K562 (cell line): Measurements from ENCODE around the gene PDE4D. TPM values are rescaled to one million over a fixed set of nuclear protein-coding genes. Genes with fewer than 3 reads are reported as not detected.

Experiments used
- ATAC-seq: fragments of 200-7000 bp; cut with Tn5 transposase; 3 replicates; pipeline ENCODE4 v1.9.1; 2020; ENCODE audit warnings: moderate library complexity
- BruUV-seq: library from RNA; stranded (reverse); fragments of 400-500 nt; replicated peaks from 2 replicates; lab custom pipeline; 2021; lab: Mats Ljungman, UMichigan
- CTCF ChIA-PET: fragments of 300-600 bp; formaldehyde crosslinking; extraction: SDS; loops from one replicate; lab custom pipeline; 2021; ENCODE audit warnings: low intra/inter-chr PET ratio; lab: Yijun Ruan, JAX
- POLR2A ChIA-PET: fragments of 300-600, 350-650 bp; sonication (Branson Sonifier 250); formaldehyde crosslinking; extraction: SDS; loops from one replicate; lab custom pipeline; 2021; ENCODE audit warnings: antibody characterized with exemption, inconsistent platforms; lab: Yijun Ruan, JAX
- DNase-seq, 4 experiments: peaks; one replicate each; pipeline versions ENCODE4 v3.0.0 to v3.0.0-alpha.2; 2011 to 2018; ENCODE audit warnings: low spot score in 3 of 4, mixed read lengths in 3 of 4; ENCODE audit errors: extremely low read depth in 1 of 4
- FAIRE-seq: peaks from 2 replicates; lab custom pipeline; 2011; peaks lifted over from hg19 to GRCh38; lab: Jason Lieb, UNC
- H2AFZ ChIP-seq: 2 replicates; pipeline ENCODE4 v1.6.0; 2011; ENCODE audit warnings: low read depth, low read length, control low read depth, inconsistent platforms
- H3K27ac ChIP-seq: fragments of 200-600 bp; 3 replicates; pipeline ENCODE4 v1.8.0; 2011; ENCODE audit warnings: low read depth, mild to moderate bottlenecking, control low read depth, inconsistent platforms, low read length, moderate library complexity, mixed read lengths; ENCODE audit errors: extremely low read depth
- H3K27me3 ChIP-seq, 2 experiments: fragments of 300-600 bp in 1 of 2; 2 replicates in 1 of 2; 3 replicates in 1 of 2; pipeline versions ENCODE4 v1.6.0 to v1.8.0; 2011; ENCODE audit warnings: inconsistent platforms in 2 of 2, low read length in 2 of 2, mild to moderate bottlenecking in 1 of 2, mixed read lengths in 1 of 2, moderate library complexity in 1 of 2; ENCODE audit not compliant: control insufficient read depth in 2 of 2, insufficient read depth in 2 of 2
- H3K36me3 ChIP-seq: fragments of 300-600 bp; 3 replicates; pipeline ENCODE4 v1.8.0; 2011; ENCODE audit warnings: mild to moderate bottlenecking, low read length, inconsistent platforms; ENCODE audit not compliant: control insufficient read depth, insufficient read depth
- H3K4me1 ChIP-seq, 2 experiments: fragments of 200-600 bp in 1 of 2; replicated peaks in 1 of 2; 2 replicates in 1 of 2; 3 replicates in 1 of 2; pipeline versions ENCODE4 v1.5.1 to v1.8.0; 2011; ENCODE audit warnings: inconsistent platforms in 2 of 2, low read length in 2 of 2, mild to moderate bottlenecking in 1 of 2, mixed read lengths in 1 of 2, moderate library complexity in 1 of 2; ENCODE audit not compliant: control insufficient read depth in 2 of 2, insufficient read depth in 2 of 2
- H3K4me2 ChIP-seq: 2 replicates; pipeline ENCODE4 v1.6.1; 2011; ENCODE audit warnings: low read length, control low read depth, inconsistent platforms, mixed read lengths; ENCODE audit not compliant: insufficient read depth
- H3K4me3 ChIP-seq: fragments of 200-600 bp; sonication (generic), shearing (Covaris generic); 2 replicates; pipeline ENCODE4 v1.5.1; 2016; ENCODE audit warnings: control low read depth, inconsistent platforms
- H3K79me2 ChIP-seq: fragments of 200-600 bp; 3 replicates; pipeline ENCODE4 v1.8.0; 2011; ENCODE audit warnings: low read length, inconsistent platforms; ENCODE audit not compliant: control insufficient read depth, insufficient read depth
- H3K9ac ChIP-seq, 2 experiments: 2 replicates each; pipeline versions ENCODE4 v1.6.0 to v1.6.1; 2011; ENCODE audit warnings: low read depth in 2 of 2, low read length in 2 of 2, control low read depth in 1 of 2, inconsistent platforms in 1 of 2, mild to moderate bottlenecking in 1 of 2, mixed read lengths in 1 of 2; ENCODE audit not compliant: insufficient read depth in 1 of 2
- H3K9me1 ChIP-seq: one replicate; pipeline ENCODE4 v1.6.0; 2011; ENCODE audit warnings: inconsistent platforms, mild to moderate bottlenecking, low read length, moderate library complexity; ENCODE audit not compliant: control insufficient read depth, insufficient read depth
- H3K9me3 ChIP-seq: replicated peaks from 2 replicates; pipeline ENCODE4 v1.5.1; 2011; ENCODE audit warnings: low read depth, low read length, inconsistent platforms; ENCODE audit not compliant: control insufficient read depth, insufficient read depth
- H4K20me1 ChIP-seq: replicated peaks from 2 replicates; pipeline ENCODE4 v1.6.1; 2011; ENCODE audit warnings: low read length, inconsistent platforms, mixed read lengths; ENCODE audit not compliant: control insufficient read depth, insufficient read depth
- CSDE1 ChIP-seq, 2 experiments: fragments of 450-650 bp; IDR thresholded peaks; 2 replicates each; pipeline ENCODE4 v1.6.1; 2016; ENCODE audit warnings: mild to moderate bottlenecking in 1 of 2
- FOSL1 ChIP-seq: fragments of 200-800 bp; sonication (Bioruptor generic); conservative IDR thresholded peaks from 2 replicates; pipeline ENCODE4 v1.6.1; 2016; ENCODE audit warnings: missing genetic modification characterization, missing compliant biosample characterization
- HCFC1 ChIP-seq: IDR thresholded peaks from 2 replicates; pipeline ENCODE4 v1.6.1; 2012; ENCODE audit warnings: low read depth, low read length, improper control_type of control experiment
- KLF1 ChIP-seq: fragments of 450-650 bp; IDR thresholded peaks from 2 replicates; pipeline ENCODE4 v1.6.1; 2016; ENCODE audit warnings: missing genetic modification characterization, missing compliant biosample characterization
- MCM7 ChIP-seq, 2 experiments: fragments of 450-650 bp; IDR thresholded peaks; 2 replicates each; pipeline ENCODE4 v1.6.1; 2016 to 2018
- MLX ChIP-seq, 2 experiments: fragments of 450-650 bp in 1 of 2; sonication (generic) in 1 of 2; formaldehyde crosslinking; conservative IDR thresholded peaks; 2 replicates each; pipeline versions ENCODE4 v1.4.0 to v1.8.1; 2020 to 2022; ENCODE audit warnings: mild to moderate bottlenecking in 1 of 2, missing genetic modification reagents in 1 of 2
- NCOA4 ChIP-seq: fragments of 450-650 bp; IDR thresholded peaks from 2 replicates; pipeline ENCODE4 v1.6.1; 2018; ENCODE audit warnings: mild to moderate bottlenecking; ENCODE audit not compliant: partially characterized antibody
- NFRKB ChIP-seq: fragments of 450-650 bp; IDR thresholded peaks from 2 replicates; pipeline ENCODE4 v1.6.1; 2016; ENCODE audit warnings: low read depth
- WGBS: fragments of 100-300 bp; shearing (Covaris generic); methylation state at CpG from one replicate; pipeline ENCODE4 v1.1.6; 2016; ENCODE audit warnings: low coverage, mixed read lengths; ENCODE audit not compliant: insufficient coverage; ENCODE audit errors: missing lambda C conversion rate; 5-methylcytosine and 5-hydroxymethylcytosine counted together
- in situ Hi-C: fragments of 300-500 bp; cut with MboI; formaldehyde crosslinking; loops from 4 replicates; pipeline ENCODE4 v1.15.0; 2018; ENCODE audit warnings: inconsistent platforms, mixed read lengths
- intact Hi-C: fragments of 100-400 bp; cut with micrococcal nuclease; formaldehyde crosslinking; loops from 2 replicates; pipeline ENCODE4 v1.14.2; 2022
- polyA plus RNA-seq, 8 experiments: library from polyadenylated mRNA; depleted of rRNA in 4 of 8; stranded (reverse) in 5 of 8; unstranded in 3 of 8; fragments of >200 nt; fragmentation: Nextera tagmentation in 2 of 8; fragmentation: Illumina TruSeq in 1 of 8; extraction: Ambion mirVana in 2 of 8; extraction: Trizol in 1 of 8; gene quantifications; 2 replicates each; pipeline versions ENCODE4 v1.2.1 to v1.2.3, GENCODE V29; 2011 to 2014; ENCODE audit warnings: inconsistent platforms in 1 of 8, missing spikeins in 1 of 8
- total RNA-seq, 7 experiments: library from RNA; depleted of rRNA in 6 of 7; stranded (reverse); fragments of >200 nt in 6 of 7; fragmentation: Illumina TruSeq in 2 of 7; extraction: Trizol in 2 of 7; gene quantifications; 2 replicates each; pipeline versions ENCODE4 v1.2.1 to v1.2.3, GENCODE V29; 2011 to 2021; ENCODE audit warnings: low replicate concordance in 1 of 7

Gene PDE4D
- total and polyA plus RNA-seq, 9 of the 15 experiments (the other 6 are each of a cell fraction or from before 2014, with no cell fraction given), result 0.04 to 0.46 (median 0.13) TPM

GRCh38 chr5:59049095-59049494, 844.4 kb downstream of the PDE4D start:
- ChIA-PET CTCF (no interaction called here), POLR2A (no interaction called here)
- Histone ChIP-seq H3K79me2 (no peaks in the 10 kb centered on the region), H4K20me1 (no peaks in the 10 kb centered on the region), H3K9me3 (no peaks in the 10 kb centered on the region), H3K27ac (no peak overlapping the region), H3K9ac (no peak overlapping the region), H3K4me2 (no peak overlapping the region), H3K4me3 (no peak overlapping the region), H3K27me3 (no peaks in the 10 kb centered on the region), H3K36me3 (no peaks in the 10 kb centered on the region), H3K9me1 (no peaks in the 10 kb centered on the region), H3K4me1 (no peaks in the 10 kb centered on the region), H2AFZ (no peak overlapping the region)
- no peak for DNase-seq
- BruUV-seq, result no TSS peak
- 0% methylated on average over 2 of the region's 2 CpGs for WGBS
- TF ChIP-seq NCOA4 (no peak), MCM7 (IDR thresholded peaks at IDR 0.05) (no peak), FOSL1 (tag) (no peak), HCFC1 (no peak), NFRKB (no peak), KLF1 (tag) (no peak), MLX (CRISPR knock-in tag; conservative IDR thresholded peaks at IDR 0.05) (no peak), CSDE1 (IDR thresholded peaks at IDR 0.05) (no peak)
- no peak for FAIRE-seq
- no peak for ATAC-seq
- in situ Hi-C loops, result no loop called here
- intact Hi-C loops, result no loop called here
